Neural crest cell (in vitro differentiated cells): ENCODE data around the gene PDE8B. TPM values are rescaled to one million over a fixed set of nuclear protein-coding genes. Genes with fewer than 3 reads are reported as not detected.
A peak's percentile ranks its signal among the peaks of the same experiment; 100 is the strongest.

Source experiments
- DNase-seq: peaks from one replicate; pipeline ENCODE4 v3.0.0; 2021; ENCODE audit warnings: low read depth, mixed read lengths, low spot score
- H3K27ac Mint-ChIP-seq: one replicate; pipeline ENCODE4 v1.8.0; 2021; ENCODE audit warnings: mild to moderate bottlenecking, mixed read lengths; ENCODE audit not compliant: unreplicated experiment
- H3K27me3 Mint-ChIP-seq: 2 replicates; pipeline ENCODE4 v1.8.0; 2021; ENCODE audit warnings: low read depth, mild to moderate bottlenecking, mixed read lengths
- H3K36me3 Mint-ChIP-seq: 2 replicates; pipeline ENCODE4 v1.8.0; 2021; ENCODE audit warnings: low read depth, mild to moderate bottlenecking, mixed read lengths
- H3K4me1 Mint-ChIP-seq: 2 replicates; pipeline ENCODE4 v1.8.0; 2021; ENCODE audit warnings: mixed read lengths
- H3K4me3 Mint-ChIP-seq: one replicate; pipeline ENCODE4 v1.8.0; 2021; ENCODE audit warnings: mild to moderate bottlenecking, mixed read lengths
- H3K9me3 Mint-ChIP-seq: 2 replicates; pipeline ENCODE4 v1.8.0; 2021; ENCODE audit warnings: mixed read lengths
- CTCF ChIP-seq: fragments of 200-600 bp; sonication (generic); conservative IDR thresholded peaks from 2 replicates; pipeline ENCODE4 v1.5.0; 2021; ENCODE audit warnings: antibody characterized with exemption, mild to moderate bottlenecking
- total RNA-seq: library from RNA; stranded (reverse); gene quantifications from 2 replicates; pipeline ENCODE4 v1.2.1, GENCODE V29; 2021

The PDE8B gene
- total RNA-seq, 1 donor from 2014 or later: 0.44 TPM

- Mint-ChIP-seq H3K4me3 (no peak overlapping the region), H3K27me3 (peaks cover 21% of the 10 kb centered on the region), H3K4me1 (no peaks in the 10 kb centered on the region), H3K27ac (no peak overlapping the region), H3K9me3 (no peaks in the 10 kb centered on the region), H3K36me3 (no peaks in the 10 kb centered on the region)
- no peak for DNase-seq
- no peak for TF ChIP-seq CTCF
Measured at GRCh38 chr5:77175231-77175630, 35.2 kb upstream of the PDE8B start.

DNA sequence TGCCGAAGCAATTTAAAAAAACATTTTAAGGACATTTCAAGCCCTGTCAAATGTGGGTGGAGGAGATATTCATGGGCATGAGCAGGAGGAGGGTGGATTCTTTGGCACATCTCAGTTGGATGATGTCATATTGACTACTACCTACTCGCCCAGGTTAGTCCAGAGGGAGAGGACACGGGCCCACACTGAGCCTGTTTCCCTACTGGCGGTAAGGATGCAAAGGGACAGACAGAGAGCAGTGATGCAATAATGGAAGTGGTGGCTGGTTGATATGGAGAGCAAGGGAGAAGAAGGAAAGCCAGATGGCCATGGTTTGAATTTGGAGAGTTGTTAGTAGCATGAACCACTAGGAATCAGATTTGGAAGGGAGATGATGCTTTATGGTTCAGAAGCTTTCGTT is 34.1 kb upstream of the PDE8B start:
- peaks cover 32% of the 10 kb centered on the region for H3K27me3 Mint-ChIP-seq
- no peak overlapping the region for H3K27ac Mint-ChIP-seq
- H3K9me3 Mint-ChIP-seq: no peaks in the 10 kb centered on the region
- no peak overlapping the region for H3K4me3 Mint-ChIP-seq
- no peaks in the 10 kb centered on the region for H3K36me3 Mint-ChIP-seq
- H3K4me1 Mint-ChIP-seq: no peaks in the 10 kb centered on the region
- no peak for DNase-seq
- TF ChIP-seq CTCF: no peak

- no peak overlapping the region for H3K27ac Mint-ChIP-seq
- no peaks in the 10 kb centered on the region for H3K4me1 Mint-ChIP-seq
- peaks cover 43% of the 10 kb centered on the region for H3K27me3 Mint-ChIP-seq
- no peak overlapping the region for H3K4me3 Mint-ChIP-seq
- no peaks in the 10 kb centered on the region for H3K36me3 Mint-ChIP-seq
- no peak for DNase-seq
- no peak for TF ChIP-seq CTCF
- no peaks in the 10 kb centered on the region for H3K9me3 Mint-ChIP-seq
Measured at GRCh38 chr5:77177576-77177975, 32.9 kb upstream of the PDE8B start.

DNA sequence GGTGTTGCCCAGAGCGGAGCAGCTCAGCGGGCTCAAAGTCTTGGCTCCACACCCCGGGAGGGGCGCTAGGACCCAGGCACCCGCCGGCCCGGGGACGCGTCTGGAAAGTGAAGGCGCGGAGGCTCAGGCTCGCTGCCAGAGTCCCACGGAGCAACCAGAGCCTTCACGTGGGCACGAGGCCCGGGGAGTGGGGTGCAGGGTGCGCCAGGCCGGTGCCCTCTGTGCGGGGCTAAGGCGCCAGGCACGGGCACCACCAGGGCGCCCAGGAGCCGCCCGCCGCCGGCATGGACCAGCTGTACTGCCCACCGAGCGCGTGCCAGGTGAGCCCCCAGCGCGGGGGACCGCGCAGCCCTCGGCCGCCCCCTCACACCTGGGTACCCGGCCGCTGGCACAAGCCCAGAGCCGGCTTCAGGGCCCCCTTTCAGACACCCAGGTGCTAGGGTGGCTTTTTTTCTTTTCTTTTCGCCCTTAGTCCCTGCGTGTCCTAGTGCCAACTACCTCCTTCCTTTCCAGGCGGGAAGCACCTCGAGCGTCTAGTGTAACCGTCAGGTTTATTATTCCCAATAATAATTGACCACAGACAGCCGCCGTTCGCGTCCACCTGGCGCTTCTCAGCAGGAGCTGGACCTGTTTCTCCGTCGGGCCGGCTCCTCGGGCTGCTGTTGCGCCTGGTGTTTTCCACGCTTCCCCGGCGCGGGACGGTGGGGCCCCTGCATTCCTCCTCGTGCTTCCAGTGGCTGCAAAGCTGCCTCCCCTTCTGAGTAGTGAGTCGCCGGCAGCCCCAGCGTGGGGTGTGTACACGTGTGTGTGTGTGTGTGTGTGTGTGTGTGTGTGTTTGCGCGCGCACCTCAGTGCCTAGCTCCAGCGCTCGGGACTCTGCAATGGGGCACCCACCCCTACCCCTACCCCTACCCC is 30.1 kb upstream of the PDE8B start:
- no peak for TF ChIP-seq CTCF
- no peaks in the 10 kb centered on the region for H3K9me3 Mint-ChIP-seq
- H3K36me3 Mint-ChIP-seq: no peaks in the 10 kb centered on the region
- no peak overlapping the region for H3K27ac Mint-ChIP-seq
- peaks cover 58% of the 10 kb centered on the region for H3K27me3 Mint-ChIP-seq
- no peaks in the 10 kb centered on the region for H3K4me1 Mint-ChIP-seq
- H3K4me3 Mint-ChIP-seq: peak overlapping the region; percentile 71
- DNase-seq: peak; percentile 4

DNA sequence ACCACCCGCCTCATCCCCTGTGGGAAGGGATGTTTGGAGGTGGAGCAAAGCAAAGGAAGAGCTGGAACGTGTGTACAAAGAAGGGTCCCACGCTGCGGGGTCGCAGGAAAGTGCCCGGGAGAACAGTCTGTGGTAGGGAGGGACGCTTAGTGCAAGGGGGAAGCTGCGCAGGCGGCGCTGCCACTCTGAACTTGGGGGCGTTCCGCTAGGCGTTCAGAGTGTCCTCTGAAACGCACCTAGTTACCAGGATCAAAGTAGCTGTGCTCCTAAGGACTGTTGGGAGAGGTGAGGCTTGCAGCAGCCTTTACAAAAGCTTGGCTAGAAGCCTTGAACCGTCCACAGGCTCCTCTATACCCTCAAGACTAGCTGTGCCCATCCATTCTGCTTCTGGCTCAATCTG is 29.3 kb upstream of the PDE8B start:
- Mint-ChIP-seq H3K27me3 (peaks cover 58% of the 10 kb centered on the region), H3K4me1 (no peaks in the 10 kb centered on the region)

More for the DNA sequence above, 29.3 kb upstream of the PDE8B start:
- peak overlapping the region; percentile 48 for H3K4me3 Mint-ChIP-seq
- no peaks in the 10 kb centered on the region for H3K9me3 Mint-ChIP-seq
- no peaks in the 10 kb centered on the region for H3K36me3 Mint-ChIP-seq
- TF ChIP-seq CTCF: no peak
- DNase-seq: no peak
- H3K27ac Mint-ChIP-seq: no peak overlapping the region
